Loucy (cell line): ENCODE results near the gene ALOX15.

ENCODE experiments used
- H2AFZ ChIP-seq: fragments of 200-600 bp; sonication (generic); 2 replicates; pipeline ENCODE4 v1.6.0; 2016; ENCODE audit warnings: antibody characterized with exemption, mild to moderate bottlenecking, low read length, moderate library complexity
- H3F3A ChIP-seq: fragments of 200-600 bp; 2 replicates; pipeline ENCODE4 v1.6.0; 2016; ENCODE audit warnings: antibody characterized with exemption, low read depth, mild to moderate bottlenecking
- H3K27me3 ChIP-seq: fragments of 200-600 bp; sonication (generic); 2 replicates; pipeline ENCODE4 v1.6.1; 2014; ENCODE audit warnings: low read length, mild to moderate bottlenecking; ENCODE audit not compliant: insufficient read depth, poor library complexity, severe bottlenecking
- H3K36me3 ChIP-seq: fragments of 200-600 bp; sonication (generic); 2 replicates; pipeline ENCODE4 v1.6.1; 2016; ENCODE audit warnings: low read length; ENCODE audit not compliant: insufficient read depth
- H3K4me1 ChIP-seq: fragments of 200-600 bp; sonication (generic); 2 replicates; pipeline ENCODE4 v1.5.1; 2014; ENCODE audit warnings: low read length, mild to moderate bottlenecking; ENCODE audit not compliant: insufficient read depth, poor library complexity, severe bottlenecking
- H3K4me2 ChIP-seq: fragments of 200-600 bp; sonication (generic); 2 replicates; pipeline ENCODE4 v1.6.0; 2014; ENCODE audit warnings: antibody characterized with exemption, low read length, low read depth, mild to moderate bottlenecking; ENCODE audit not compliant: poor library complexity, severe bottlenecking
- H3K4me3 ChIP-seq: fragments of 200-600 bp; sonication (generic); 2 replicates; pipeline ENCODE4 v1.5.1; 2014; ENCODE audit warnings: low read length, mild to moderate bottlenecking, mixed read lengths; ENCODE audit not compliant: poor library complexity, severe bottlenecking
- H3K79me2 ChIP-seq: fragments of 200-600 bp; sonication (generic); 2 replicates; pipeline ENCODE4 v1.6.1; 2014; ENCODE audit warnings: low read length; ENCODE audit not compliant: insufficient read depth
- H3K9ac ChIP-seq: fragments of 200-600 bp; sonication (generic); 2 replicates; pipeline ENCODE4 v1.6.0; 2014; ENCODE audit warnings: mild to moderate bottlenecking, low read depth, low read length, moderate library complexity; ENCODE audit not compliant: poor library complexity, severe bottlenecking
- H3K9me2 ChIP-seq: fragments of 200-600 bp; sonication (generic); replicated peaks from 2 replicates; pipeline ENCODE4 v1.6.1; 2016; ENCODE audit warnings: low read depth, low read length, mixed read lengths
- H3K9me3 ChIP-seq: fragments of 200-600 bp; sonication (generic); 2 replicates; pipeline ENCODE4 v1.6.1; 2014; ENCODE audit warnings: mild to moderate bottlenecking, antibody characterized with exemption, low read length, low read depth; ENCODE audit not compliant: insufficient read depth
- H4K20me1 ChIP-seq: fragments of 200-600 bp; sonication (generic); 2 replicates; pipeline ENCODE4 v1.6.0; 2014; ENCODE audit warnings: antibody characterized with exemption, low read length, mild to moderate bottlenecking; ENCODE audit not compliant: insufficient read depth, poor library complexity, severe bottlenecking
- EZH2phosphoT487 ChIP-seq: fragments of 200-600 bp; IDR thresholded peaks from 2 replicates; pipeline ENCODE4 v1.6.1; 2018; ENCODE audit warnings: antibody characterized with exemption, mild to moderate bottlenecking, moderate library complexity, borderline replicate concordance
- TF ChIP-seq, protein P1 (sequence below): fragments of 200-600 bp; sonication (generic); conservative IDR thresholded peaks from 2 replicates; pipeline ENCODE4 v1.5.1; 2014; ENCODE audit warnings: mild to moderate bottlenecking, antibody characterized with exemption, low read length

Gene ALOX15

GRCh38 chr17:4610656-4611055, 30.8 kb downstream of the ALOX15 start:
- H3K4me2 ChIP-seq, result no peak overlapping the region
- no peaks in the 10 kb centered on the region for H3K36me3 ChIP-seq
- H3K9ac ChIP-seq, result no peak overlapping the region
- no peak for TF ChIP-seq EZH2phosphoT487
- TF ChIP-seq, protein P1, sequence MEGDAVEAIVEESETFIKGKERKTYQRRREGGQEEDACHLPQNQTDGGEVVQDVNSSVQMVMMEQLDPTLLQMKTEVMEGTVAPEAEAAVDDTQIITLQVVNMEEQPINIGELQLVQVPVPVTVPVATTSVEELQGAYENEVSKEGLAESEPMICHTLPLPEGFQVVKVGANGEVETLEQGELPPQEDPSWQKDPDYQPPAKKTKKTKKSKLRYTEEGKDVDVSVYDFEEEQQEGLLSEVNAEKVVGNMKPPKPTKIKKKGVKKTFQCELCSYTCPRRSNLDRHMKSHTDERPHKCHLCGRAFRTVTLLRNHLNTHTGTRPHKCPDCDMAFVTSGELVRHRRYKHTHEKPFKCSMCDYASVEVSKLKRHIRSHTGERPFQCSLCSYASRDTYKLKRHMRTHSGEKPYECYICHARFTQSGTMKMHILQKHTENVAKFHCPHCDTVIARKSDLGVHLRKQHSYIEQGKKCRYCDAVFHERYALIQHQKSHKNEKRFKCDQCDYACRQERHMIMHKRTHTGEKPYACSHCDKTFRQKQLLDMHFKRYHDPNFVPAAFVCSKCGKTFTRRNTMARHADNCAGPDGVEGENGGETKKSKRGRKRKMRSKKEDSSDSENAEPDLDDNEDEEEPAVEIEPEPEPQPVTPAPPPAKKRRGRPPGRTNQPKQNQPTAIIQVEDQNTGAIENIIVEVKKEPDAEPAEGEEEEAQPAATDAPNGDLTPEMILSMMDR, result no peak
- no peaks in the 10 kb centered on the region for H3K4me1 ChIP-seq
- H3K27me3 ChIP-seq, result no peaks in the 10 kb centered on the region
- no peaks in the 10 kb centered on the region for H3F3A ChIP-seq
- no peak overlapping the region for H2AFZ ChIP-seq
- no peaks in the 10 kb centered on the region for H4K20me1 ChIP-seq
- H3K4me3 ChIP-seq, result no peak overlapping the region
- no peaks in the 10 kb centered on the region for H3K79me2 ChIP-seq
- no peaks in the 10 kb centered on the region for H3K9me2 ChIP-seq
- H3K9me3 ChIP-seq, result no peaks in the 10 kb centered on the region

DNA sequence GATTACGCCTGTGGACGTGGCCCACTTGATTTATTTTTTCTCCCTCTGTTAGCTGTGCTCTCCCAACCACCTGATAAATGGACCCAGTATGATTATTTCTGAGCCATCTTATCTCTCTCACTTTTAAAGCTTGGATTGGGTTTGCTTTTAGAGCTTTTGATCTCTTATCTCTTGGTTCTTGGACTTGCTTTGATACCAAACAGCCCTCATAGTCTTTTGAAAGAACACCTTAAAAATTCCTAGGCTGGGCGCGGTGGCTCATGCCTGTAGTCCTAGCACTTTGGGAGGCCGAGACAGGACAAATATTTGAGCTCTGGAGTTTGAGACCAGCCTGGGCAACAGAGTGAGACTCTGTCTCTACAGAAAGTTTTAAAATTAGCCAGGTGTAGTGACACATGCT, 31.3 kb downstream of the ALOX15 start:
- H3K9ac ChIP-seq, result no peak overlapping the region
- H3K9me3 ChIP-seq, result no peaks in the 10 kb centered on the region
- no peaks in the 10 kb centered on the region for H4K20me1 ChIP-seq
- H2AFZ ChIP-seq, result no peak overlapping the region
- no peaks in the 10 kb centered on the region for H3K27me3 ChIP-seq
- no peak for TF ChIP-seq EZH2phosphoT487
- TF ChIP-seq, protein P1, result no peak
- no peak overlapping the region for H3K4me2 ChIP-seq
- no peaks in the 10 kb centered on the region for H3K9me2 ChIP-seq
- H3K36me3 ChIP-seq, result no peaks in the 10 kb centered on the region
- H3F3A ChIP-seq, result no peaks in the 10 kb centered on the region
- H3K4me1 ChIP-seq, result no peaks in the 10 kb centered on the region
- H3K79me2 ChIP-seq, result no peaks in the 10 kb centered on the region
- H3K4me3 ChIP-seq, result no peak overlapping the region

- H3K79me2 ChIP-seq, result no peaks in the 10 kb centered on the region
- no peak overlapping the region for H3K4me3 ChIP-seq
- H3F3A ChIP-seq, result no peaks in the 10 kb centered on the region
- TF ChIP-seq EZH2phosphoT487, result no peak
- TF ChIP-seq, protein P1, result no peak
- H3K9me3 ChIP-seq, result no peaks in the 10 kb centered on the region
- no peaks in the 10 kb centered on the region for H3K36me3 ChIP-seq
- H4K20me1 ChIP-seq, result no peaks in the 10 kb centered on the region
- H2AFZ ChIP-seq, result no peak overlapping the region
- no peaks in the 10 kb centered on the region for H3K27me3 ChIP-seq
- H3K9ac ChIP-seq, result no peak overlapping the region
- H3K4me2 ChIP-seq, result no peak overlapping the region
- no peaks in the 10 kb centered on the region for H3K9me2 ChIP-seq
- no peaks in the 10 kb centered on the region for H3K4me1 ChIP-seq
Measured at GRCh38 chr17:4609761-4610160, 31.7 kb downstream of the ALOX15 start.
